ENCODE measurements around the gene PLA2G3.
"Not testable (repeated sequence)": the region's sequence is repeated elsewhere in the genome, so short reads cannot be mapped to it uniquely, and the experiment has no call there.

The PLA2G3 gene

GRCh38 chr22:31177420-31178162, 37.3 kb upstream of the PLA2G3 start:
- no peak for TF ChIP-seq EZH2 (IDR thresholded peaks at IDR 0.05; ENCODE audit: borderline replicate concordance, low read depth, low read length, severe bottlenecking)
- TF ChIP-seq, protein P1, sequence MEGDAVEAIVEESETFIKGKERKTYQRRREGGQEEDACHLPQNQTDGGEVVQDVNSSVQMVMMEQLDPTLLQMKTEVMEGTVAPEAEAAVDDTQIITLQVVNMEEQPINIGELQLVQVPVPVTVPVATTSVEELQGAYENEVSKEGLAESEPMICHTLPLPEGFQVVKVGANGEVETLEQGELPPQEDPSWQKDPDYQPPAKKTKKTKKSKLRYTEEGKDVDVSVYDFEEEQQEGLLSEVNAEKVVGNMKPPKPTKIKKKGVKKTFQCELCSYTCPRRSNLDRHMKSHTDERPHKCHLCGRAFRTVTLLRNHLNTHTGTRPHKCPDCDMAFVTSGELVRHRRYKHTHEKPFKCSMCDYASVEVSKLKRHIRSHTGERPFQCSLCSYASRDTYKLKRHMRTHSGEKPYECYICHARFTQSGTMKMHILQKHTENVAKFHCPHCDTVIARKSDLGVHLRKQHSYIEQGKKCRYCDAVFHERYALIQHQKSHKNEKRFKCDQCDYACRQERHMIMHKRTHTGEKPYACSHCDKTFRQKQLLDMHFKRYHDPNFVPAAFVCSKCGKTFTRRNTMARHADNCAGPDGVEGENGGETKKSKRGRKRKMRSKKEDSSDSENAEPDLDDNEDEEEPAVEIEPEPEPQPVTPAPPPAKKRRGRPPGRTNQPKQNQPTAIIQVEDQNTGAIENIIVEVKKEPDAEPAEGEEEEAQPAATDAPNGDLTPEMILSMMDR (IDR thresholded peaks at IDR 0.05; ENCODE audit: borderline replicate concordance, extremely low read depth, low read length, poor library complexity, severe bottlenecking) = no peak
- peaks cover 21% of the 10 kb centered on the region; the same call in 1 of the 2 replicates for H3K36me3 ChIP-seq (ENCODE audit: insufficient read depth, low read length)
- H3K79me2 ChIP-seq (ENCODE audit: insufficient read depth, low read length) = peaks cover 39% of the 10 kb centered on the region
- DNase-seq = no peak
- ATAC-seq (ENCODE audit: insufficient read depth, low read depth) = no peak
- no peak overlapping the region for H3K4me2 ChIP-seq (ENCODE audit: insufficient read depth, low read length)
- peaks cover 10% of the 10 kb centered on the region; the same call in 1 of the 2 replicates for H4K20me1 ChIP-seq (ENCODE audit: insufficient read depth, low read length)
- H3K27me3 ChIP-seq (ENCODE audit: insufficient read depth, low read length, poor library complexity) = no peaks in the 10 kb centered on the region
- no peak overlapping the region for H3K4me3 ChIP-seq (ENCODE audit: low read depth in 1 of 2, low read length in 2 of 2)
- no peaks in the 10 kb centered on the region for H3K4me1 ChIP-seq (ENCODE audit: insufficient read depth, low read length)
- H2AFZ ChIP-seq (ENCODE audit: low read depth, low read length) = no peak overlapping the region
- H3K9me3 ChIP-seq (ENCODE audit: insufficient read depth, low read length, severe bottlenecking) = no peaks in the 10 kb centered on the region
- no peak overlapping the region for H3K27ac ChIP-seq (ENCODE audit: low read length)
- no peak overlapping the region for H3K9ac ChIP-seq (ENCODE audit: low read depth, low read length)

- TF ChIP-seq, protein P1 (IDR thresholded peaks at IDR 0.05; ENCODE audit: borderline replicate concordance, extremely low read depth, low read length, poor library complexity, severe bottlenecking) = no peak
- TF ChIP-seq EZH2 (IDR thresholded peaks at IDR 0.05; ENCODE audit: borderline replicate concordance, low read depth, low read length, severe bottlenecking) = no peak
- H2AFZ ChIP-seq (ENCODE audit: low read depth, low read length) = no peak overlapping the region
- peaks cover 16% of the 10 kb centered on the region; the same call in 1 of the 2 replicates for H3K36me3 ChIP-seq (ENCODE audit: insufficient read depth, low read length)
- ATAC-seq (ENCODE audit: insufficient read depth, low read depth) (no peak), DNase-seq (no peak)
- H3K9ac ChIP-seq (ENCODE audit: low read depth, low read length) = no peak overlapping the region
- H3K27me3 ChIP-seq (ENCODE audit: insufficient read depth, low read length, poor library complexity) = no peaks in the 10 kb centered on the region
- no peak overlapping the region for H3K4me3 ChIP-seq (ENCODE audit: low read depth in 1 of 2, low read length in 2 of 2)
- H3K9me3 ChIP-seq (ENCODE audit: insufficient read depth, low read length, severe bottlenecking) = no peaks in the 10 kb centered on the region
- H3K27ac ChIP-seq (ENCODE audit: low read length) = no peak overlapping the region
- H3K4me2 ChIP-seq (ENCODE audit: insufficient read depth, low read length) = no peak overlapping the region
- H4K20me1 ChIP-seq (ENCODE audit: insufficient read depth, low read length) = peaks cover 10% of the 10 kb centered on the region; the same call in 1 of the 2 replicates
- H3K79me2 ChIP-seq (ENCODE audit: insufficient read depth, low read length) = peaks cover 43% of the 10 kb centered on the region
- H3K4me1 ChIP-seq (ENCODE audit: insufficient read depth, low read length) = no peaks in the 10 kb centered on the region
Observed at GRCh38 chr22:31176923-31177322, 36.6 kb upstream of the PLA2G3 start.

DNA sequence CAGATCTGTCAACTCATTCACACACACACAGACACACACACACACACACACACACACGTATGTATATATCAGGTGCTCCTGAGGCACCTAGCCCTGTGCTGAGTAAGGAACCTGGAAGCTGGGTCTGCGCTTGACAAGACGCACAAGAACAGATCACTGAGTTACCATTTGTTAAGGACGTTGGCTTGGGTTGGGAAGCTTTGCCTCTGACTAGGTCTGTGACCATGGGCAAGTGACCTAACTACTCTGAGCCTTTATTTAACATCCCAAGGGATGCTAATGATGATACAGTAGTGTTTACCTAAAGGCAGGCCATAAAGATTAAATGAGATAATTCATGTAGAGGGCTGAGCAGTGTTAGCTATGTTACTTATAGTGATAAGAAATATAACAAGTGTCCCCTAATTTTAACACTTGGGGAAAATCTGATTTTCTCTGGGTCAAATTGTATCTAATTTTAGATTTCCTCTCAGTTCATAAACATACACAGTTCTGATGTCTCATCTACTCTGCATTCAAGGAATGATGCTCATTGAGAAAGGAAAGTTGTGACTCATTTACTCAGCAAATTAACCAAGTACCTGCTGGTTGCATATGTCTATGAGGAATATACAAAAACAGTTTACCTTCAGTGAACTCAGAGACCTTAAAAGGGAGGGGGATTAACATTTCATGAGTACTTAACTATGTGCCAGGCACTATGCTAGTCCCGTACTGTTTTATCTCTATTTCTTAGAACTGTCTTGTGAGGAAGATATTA, 33.3 kb upstream of the PLA2G3 start:
- no peak overlapping the region for H3K4me3 ChIP-seq (ENCODE audit: low read depth in 1 of 2, low read length in 2 of 2)
- H3K4me1 ChIP-seq (ENCODE audit: insufficient read depth, low read length) = no peaks in the 10 kb centered on the region
- no peaks in the 10 kb centered on the region for H3K9me3 ChIP-seq (ENCODE audit: insufficient read depth, low read length, severe bottlenecking)
- no peak overlapping the region for H2AFZ ChIP-seq (ENCODE audit: low read depth, low read length)
- no peak overlapping the region for H3K9ac ChIP-seq (ENCODE audit: low read depth, low read length)
- peaks cover 56% of the 10 kb centered on the region for H3K79me2 ChIP-seq (ENCODE audit: insufficient read depth, low read length)
- no peak overlapping the region for H3K4me2 ChIP-seq (ENCODE audit: insufficient read depth, low read length)
- no peak overlapping the region for H3K27ac ChIP-seq (ENCODE audit: low read length)
- TF ChIP-seq, protein P1 (IDR thresholded peaks at IDR 0.05; ENCODE audit: borderline replicate concordance, extremely low read depth, low read length, poor library complexity, severe bottlenecking) = no peak
- no peak for TF ChIP-seq EZH2 (IDR thresholded peaks at IDR 0.05; ENCODE audit: borderline replicate concordance, low read depth, low read length, severe bottlenecking)
- H4K20me1 ChIP-seq (ENCODE audit: insufficient read depth, low read length) = peaks cover 10% of the 10 kb centered on the region; the same call in 1 of the 2 replicates
- ATAC-seq (ENCODE audit: insufficient read depth, low read depth) = no peak
- H3K36me3 ChIP-seq (ENCODE audit: insufficient read depth, low read length) = peaks cover 12% of the 10 kb centered on the region; the same call in 1 of the 2 replicates
- H3K27me3 ChIP-seq (ENCODE audit: insufficient read depth, low read length, poor library complexity) = no peaks in the 10 kb centered on the region
- DNase-seq = no peak

DNA sequence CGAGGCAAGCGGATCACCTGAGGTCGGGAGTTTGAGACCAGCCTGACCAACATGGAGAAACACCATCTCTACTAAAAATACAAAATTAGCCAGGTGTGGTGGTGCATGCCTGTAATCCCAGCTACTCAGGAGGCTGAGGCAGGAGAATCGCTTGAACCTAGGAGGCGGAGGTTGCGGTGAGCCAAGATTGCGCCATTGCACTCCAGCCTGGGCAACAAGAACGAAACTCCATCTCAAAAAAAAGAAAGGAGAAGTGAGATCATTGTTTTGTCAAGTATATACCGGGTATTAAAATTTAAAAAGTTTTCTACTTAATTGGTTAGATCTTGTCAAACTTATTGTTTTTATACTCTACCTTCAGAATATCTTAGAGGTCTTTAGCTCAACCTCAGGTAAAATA, 31.4 kb upstream of the PLA2G3 start:
- Histone ChIP-seq H3K36me3 (ENCODE audit: insufficient read depth, low read length) (peaks cover 16% of the 10 kb centered on the region), H3K79me2 (ENCODE audit: insufficient read depth, low read length) (peaks cover 64% of the 10 kb centered on the region)
- not testable (repeated sequence) for H3K27ac ChIP-seq (ENCODE audit: low read length); H3K4me3 ChIP-seq (ENCODE audit: low read depth in 1 of 2, low read length in 2 of 2); H3K4me2 ChIP-seq (ENCODE audit: insufficient read depth, low read length); H2AFZ ChIP-seq (ENCODE audit: low read depth, low read length); ATAC-seq (ENCODE audit: insufficient read depth, low read depth); H3K9me3 ChIP-seq (ENCODE audit: insufficient read depth, low read length, severe bottlenecking); DNase-seq; H4K20me1 ChIP-seq (ENCODE audit: insufficient read depth, low read length); H3K9ac ChIP-seq (ENCODE audit: low read depth, low read length); H3K27me3 ChIP-seq (ENCODE audit: insufficient read depth, low read length, poor library complexity); H3K4me1 ChIP-seq (ENCODE audit: insufficient read depth, low read length)

Data from DND-41 (cell line).